ENCODE measurements around the gene APP.

DNA sequence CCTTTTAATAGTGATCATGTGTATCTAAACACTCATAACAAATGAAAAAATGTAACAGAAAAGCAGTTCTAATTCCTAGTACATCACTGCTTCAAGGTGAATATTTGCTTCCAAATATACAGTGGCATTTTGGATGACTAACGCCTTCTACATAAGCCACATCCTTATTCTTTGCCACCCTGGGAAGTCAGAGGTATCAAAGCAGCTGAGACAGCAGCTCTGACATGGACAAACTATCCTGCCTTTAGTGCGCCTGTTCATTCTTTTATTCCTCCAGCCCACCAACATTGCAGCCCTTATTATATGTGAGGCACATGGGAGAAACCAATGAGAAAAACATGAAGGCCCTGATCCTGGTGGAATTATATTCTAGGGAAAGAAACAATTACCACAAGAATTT, 183.0 kb downstream of the APP start:
- TF ChIP-seq, protein P1, sequence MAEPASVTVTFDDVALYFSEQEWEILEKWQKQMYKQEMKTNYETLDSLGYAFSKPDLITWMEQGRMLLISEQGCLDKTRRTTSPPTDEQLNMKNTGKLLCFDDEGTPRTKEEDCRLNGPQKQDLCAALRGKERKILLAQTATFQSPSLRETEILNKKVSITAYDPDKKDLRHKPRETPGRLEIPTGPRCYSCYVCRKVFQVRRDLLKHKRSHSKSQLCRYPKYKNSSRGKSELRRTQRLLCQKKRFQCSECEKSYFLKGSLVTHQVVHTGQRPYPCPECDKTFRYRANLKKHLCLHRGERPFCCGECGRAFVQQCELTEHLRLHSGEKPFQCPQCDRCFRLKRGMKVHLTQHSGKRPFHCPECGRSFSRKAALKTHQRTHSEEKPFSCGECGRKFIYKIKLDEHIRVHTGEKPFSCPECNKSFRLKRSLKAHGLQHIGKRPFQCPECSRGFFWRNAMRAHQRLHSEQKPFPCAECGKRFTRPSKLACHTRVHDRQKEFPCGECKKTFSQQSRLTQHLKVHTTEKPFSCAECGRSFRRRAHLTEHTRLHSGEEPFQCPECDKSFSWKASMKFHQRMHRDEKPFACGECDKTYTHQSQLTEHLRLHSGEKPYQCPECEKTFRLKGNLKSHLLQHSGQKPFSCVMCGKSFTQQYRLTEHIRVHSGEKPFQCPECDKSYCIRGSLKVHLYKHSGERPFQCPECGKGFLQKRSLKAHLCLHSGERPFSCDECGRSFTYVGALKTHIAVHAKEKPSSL (CRISPR knock-in tag; conservative IDR thresholded peaks at IDR 0.05), result no peak
- TF ChIP-seq, protein P2, sequence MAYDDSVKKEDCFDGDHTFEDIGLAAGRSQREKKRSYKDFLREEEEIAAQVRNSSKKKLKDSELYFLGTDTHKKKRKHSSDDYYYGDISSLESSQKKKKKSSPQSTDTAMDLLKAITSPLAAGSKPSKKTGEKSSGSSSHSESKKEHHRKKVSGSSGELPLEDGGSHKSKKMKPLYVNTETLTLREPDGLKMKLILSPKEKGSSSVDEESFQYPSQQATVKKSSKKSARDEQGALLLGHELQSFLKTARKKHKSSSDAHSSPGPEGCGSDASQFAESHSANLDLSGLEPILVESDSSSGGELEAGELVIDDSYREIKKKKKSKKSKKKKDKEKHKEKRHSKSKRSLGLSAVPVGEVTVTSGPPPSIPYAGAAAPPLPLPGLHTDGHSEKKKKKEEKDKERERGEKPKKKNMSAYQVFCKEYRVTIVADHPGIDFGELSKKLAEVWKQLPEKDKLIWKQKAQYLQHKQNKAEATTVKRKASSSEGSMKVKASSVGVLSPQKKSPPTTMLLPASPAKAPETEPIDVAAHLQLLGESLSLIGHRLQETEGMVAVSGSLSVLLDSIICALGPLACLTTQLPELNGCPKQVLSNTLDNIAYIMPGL (CRISPR knock-in tag; IDR thresholded peaks at IDR 0.05), result no peak
- TF ChIP-seq, protein P3, sequence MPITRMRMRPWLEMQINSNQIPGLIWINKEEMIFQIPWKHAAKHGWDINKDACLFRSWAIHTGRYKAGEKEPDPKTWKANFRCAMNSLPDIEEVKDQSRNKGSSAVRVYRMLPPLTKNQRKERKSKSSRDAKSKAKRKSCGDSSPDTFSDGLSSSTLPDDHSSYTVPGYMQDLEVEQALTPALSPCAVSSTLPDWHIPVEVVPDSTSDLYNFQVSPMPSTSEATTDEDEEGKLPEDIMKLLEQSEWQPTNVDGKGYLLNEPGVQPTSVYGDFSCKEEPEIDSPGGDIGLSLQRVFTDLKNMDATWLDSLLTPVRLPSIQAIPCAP (CRISPR knock-in tag; IDR thresholded peaks at IDR 0.05), result no peak
- TF ChIP-seq KAT7 (CRISPR knock-in tag; IDR thresholded peaks at IDR 0.05; ENCODE audit: borderline replicate concordance) (no peak), SP1 (CRISPR knock-in tag; conservative IDR thresholded peaks at IDR 0.05) (no peak), FOXP1 (CRISPR knock-in tag; IDR thresholded peaks at IDR 0.05; ENCODE audit: borderline replicate concordance) (no peak), RORB (CRISPR knock-in tag; IDR thresholded peaks at IDR 0.05) (no peak)
- TF ChIP-seq, protein P4, sequence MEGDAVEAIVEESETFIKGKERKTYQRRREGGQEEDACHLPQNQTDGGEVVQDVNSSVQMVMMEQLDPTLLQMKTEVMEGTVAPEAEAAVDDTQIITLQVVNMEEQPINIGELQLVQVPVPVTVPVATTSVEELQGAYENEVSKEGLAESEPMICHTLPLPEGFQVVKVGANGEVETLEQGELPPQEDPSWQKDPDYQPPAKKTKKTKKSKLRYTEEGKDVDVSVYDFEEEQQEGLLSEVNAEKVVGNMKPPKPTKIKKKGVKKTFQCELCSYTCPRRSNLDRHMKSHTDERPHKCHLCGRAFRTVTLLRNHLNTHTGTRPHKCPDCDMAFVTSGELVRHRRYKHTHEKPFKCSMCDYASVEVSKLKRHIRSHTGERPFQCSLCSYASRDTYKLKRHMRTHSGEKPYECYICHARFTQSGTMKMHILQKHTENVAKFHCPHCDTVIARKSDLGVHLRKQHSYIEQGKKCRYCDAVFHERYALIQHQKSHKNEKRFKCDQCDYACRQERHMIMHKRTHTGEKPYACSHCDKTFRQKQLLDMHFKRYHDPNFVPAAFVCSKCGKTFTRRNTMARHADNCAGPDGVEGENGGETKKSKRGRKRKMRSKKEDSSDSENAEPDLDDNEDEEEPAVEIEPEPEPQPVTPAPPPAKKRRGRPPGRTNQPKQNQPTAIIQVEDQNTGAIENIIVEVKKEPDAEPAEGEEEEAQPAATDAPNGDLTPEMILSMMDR (IDR thresholded peaks at IDR 0.05), result no peak
- TF ChIP-seq, protein P5, sequence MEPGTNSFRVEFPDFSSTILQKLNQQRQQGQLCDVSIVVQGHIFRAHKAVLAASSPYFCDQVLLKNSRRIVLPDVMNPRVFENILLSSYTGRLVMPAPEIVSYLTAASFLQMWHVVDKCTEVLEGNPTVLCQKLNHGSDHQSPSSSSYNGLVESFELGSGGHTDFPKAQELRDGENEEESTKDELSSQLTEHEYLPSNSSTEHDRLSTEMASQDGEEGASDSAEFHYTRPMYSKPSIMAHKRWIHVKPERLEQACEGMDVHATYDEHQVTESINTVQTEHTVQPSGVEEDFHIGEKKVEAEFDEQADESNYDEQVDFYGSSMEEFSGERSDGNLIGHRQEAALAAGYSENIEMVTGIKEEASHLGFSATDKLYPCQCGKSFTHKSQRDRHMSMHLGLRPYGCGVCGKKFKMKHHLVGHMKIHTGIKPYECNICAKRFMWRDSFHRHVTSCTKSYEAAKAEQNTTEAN (CRISPR knock-in tag; IDR thresholded peaks at IDR 0.05), result no peak
- TF ChIP-seq, protein P6, sequence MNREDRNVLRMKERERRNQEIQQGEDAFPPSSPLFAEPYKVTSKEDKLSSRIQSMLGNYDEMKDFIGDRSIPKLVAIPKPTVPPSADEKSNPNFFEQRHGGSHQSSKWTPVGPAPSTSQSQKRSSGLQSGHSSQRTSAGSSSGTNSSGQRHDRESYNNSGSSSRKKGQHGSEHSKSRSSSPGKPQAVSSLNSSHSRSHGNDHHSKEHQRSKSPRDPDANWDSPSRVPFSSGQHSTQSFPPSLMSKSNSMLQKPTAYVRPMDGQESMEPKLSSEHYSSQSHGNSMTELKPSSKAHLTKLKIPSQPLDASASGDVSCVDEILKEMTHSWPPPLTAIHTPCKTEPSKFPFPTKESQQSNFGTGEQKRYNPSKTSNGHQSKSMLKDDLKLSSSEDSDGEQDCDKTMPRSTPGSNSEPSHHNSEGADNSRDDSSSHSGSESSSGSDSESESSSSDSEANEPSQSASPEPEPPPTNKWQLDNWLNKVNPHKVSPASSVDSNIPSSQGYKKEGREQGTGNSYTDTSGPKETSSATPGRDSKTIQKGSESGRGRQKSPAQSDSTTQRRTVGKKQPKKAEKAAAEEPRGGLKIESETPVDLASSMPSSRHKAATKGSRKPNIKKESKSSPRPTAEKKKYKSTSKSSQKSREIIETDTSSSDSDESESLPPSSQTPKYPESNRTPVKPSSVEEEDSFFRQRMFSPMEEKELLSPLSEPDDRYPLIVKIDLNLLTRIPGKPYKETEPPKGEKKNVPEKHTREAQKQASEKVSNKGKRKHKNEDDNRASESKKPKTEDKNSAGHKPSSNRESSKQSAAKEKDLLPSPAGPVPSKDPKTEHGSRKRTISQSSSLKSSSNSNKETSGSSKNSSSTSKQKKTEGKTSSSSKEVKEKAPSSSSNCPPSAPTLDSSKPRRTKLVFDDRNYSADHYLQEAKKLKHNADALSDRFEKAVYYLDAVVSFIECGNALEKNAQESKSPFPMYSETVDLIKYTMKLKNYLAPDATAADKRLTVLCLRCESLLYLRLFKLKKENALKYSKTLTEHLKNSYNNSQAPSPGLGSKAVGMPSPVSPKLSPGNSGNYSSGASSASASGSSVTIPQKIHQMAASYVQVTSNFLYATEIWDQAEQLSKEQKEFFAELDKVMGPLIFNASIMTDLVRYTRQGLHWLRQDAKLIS (CRISPR knock-in tag; IDR thresholded peaks at IDR 0.05; ENCODE audit: borderline replicate concordance), result no peak
